B cell (primary cell): ENCODE results near the gene DOCK7. TPM values are rescaled to one million over a fixed set of nuclear protein-coding genes. Genes with fewer than 3 reads are reported as not detected.
A peak's percentile ranks its signal among the peaks of the same experiment; 100 is the strongest.

Source experiments
- ATAC-seq: fragments of 200-7000 bp; cut with Tn5 transposase; one replicate; pipeline ENCODE4 v1.10.0; 2021; ENCODE audit warnings: low read depth, mild to moderate bottlenecking, moderate number of reproducible peaks, moderate library complexity
- CTCF ChIA-PET: fragments of 350-600 bp; sonication (Branson Sonifier 250); formaldehyde crosslinking; loops from one replicate; lab custom pipeline; 2021; ENCODE audit warnings: antibody characterized with exemption, inconsistent platforms; lab: Charles Lee
- POLR2A ChIA-PET: fragments of 350-600 bp; sonication (Branson Sonifier 250); formaldehyde crosslinking; loops from one replicate; lab custom pipeline; 2021; ENCODE audit warnings: antibody characterized with exemption; lab: Charles Lee
- DNase-seq: peaks from one replicate; pipeline ENCODE4 v3.0.0; 2013
- H2AFZ ChIP-seq: 2 replicates; pipeline ENCODE4 v1.6.1; 2012; ENCODE audit warnings: mild to moderate bottlenecking, low read depth, low read length; ENCODE audit not compliant: insufficient read depth, poor library complexity, severe bottlenecking
- H3K27ac ChIP-seq, 2 donors: 1 replicate in 1 of 2; 2 replicates in 1 of 2; pipeline ENCODE4 v1.5.1; 2012 to 2013; ENCODE audit warnings: low read length in 2 of 2, mild to moderate bottlenecking in 2 of 2, moderate library complexity in 1 of 2
- H3K27me3 ChIP-seq, 4 experiments: fragments of 200-600 bp in 1 of 4; sonication (generic) in 1 of 4; replicated peaks in 1 of 4; 1 replicate in 2 of 4; 2 replicates in 2 of 4; pipeline versions ENCODE4 v1.6.1 to v1.7.0; 2013 to 2016; ENCODE audit warnings: low read length in 3 of 4, mild to moderate bottlenecking in 2 of 4, mixed read lengths in 1 of 4, moderate library complexity in 1 of 4; ENCODE audit not compliant: insufficient read depth in 4 of 4, control insufficient read depth in 3 of 4; ENCODE audit errors: control extremely low read depth in 1 of 4
- H3K36me3 ChIP-seq, 2 experiments: replicated peaks in 1 of 2; 1 replicate in 1 of 2; 2 replicates in 1 of 2; pipeline versions ENCODE4 v1.6.1 to v1.7.1; 2013; ENCODE audit warnings: low read length in 1 of 2; ENCODE audit not compliant: insufficient read depth in 2 of 2, control insufficient read depth in 1 of 2; ENCODE audit errors: control extremely low read depth in 1 of 2, extremely low read depth in 1 of 2
- H3K4me1 ChIP-seq, 2 donors: fragments of 200-600 bp in 1 of 2; sonication (generic) in 1 of 2; 1 replicate in 1 of 2; 2 replicates in 1 of 2; pipeline versions ENCODE4 v1.5.1 to v1.6.1; 2013 to 2017; ENCODE audit warnings: low read length in 2 of 2; ENCODE audit not compliant: control insufficient read depth in 2 of 2, insufficient read depth in 2 of 2
- H3K4me2 ChIP-seq: replicated peaks from 2 replicates; pipeline ENCODE3; 2012; ENCODE audit warnings: mild to moderate bottlenecking, low read depth, low read length; ENCODE audit not compliant: poor library complexity, severe bottlenecking
- H3K4me3 ChIP-seq, 5 experiments: fragments of 200-600 bp in 1 of 5; sonication (generic) in 1 of 5; 1 replicate in 3 of 5; 2 replicates in 2 of 5; pipeline versions ENCODE4 v1.5.1 to v1.7.0; 2011 to 2016; ENCODE audit warnings: low read length in 4 of 5, mild to moderate bottlenecking in 4 of 5, low read depth in 2 of 5, control low read depth in 1 of 5, moderate library complexity in 1 of 5; ENCODE audit not compliant: insufficient read depth in 1 of 5; ENCODE audit errors: control extremely low read depth in 1 of 5, extremely low read depth in 1 of 5
- H3K79me2 ChIP-seq: fragments of 200-600 bp; sonication (generic); one replicate; pipeline ENCODE4 v1.6.0; 2016; ENCODE audit warnings: low read length; ENCODE audit not compliant: control insufficient read depth, insufficient read depth
- H3K9ac ChIP-seq: fragments of 200-600 bp; sonication (generic); 2 replicates; pipeline ENCODE4 v1.6.1; 2017; ENCODE audit warnings: mild to moderate bottlenecking, low read length, moderate library complexity
- H3K9me3 ChIP-seq, 3 donors: one replicate each; pipeline versions ENCODE4 v1.6.1 to v1.7.1; 2013; ENCODE audit warnings: low read length in 2 of 3; ENCODE audit not compliant: control insufficient read depth in 2 of 3, insufficient read depth in 1 of 3; ENCODE audit errors: control extremely low read depth in 1 of 3
- H4K20me1 ChIP-seq: 2 replicates; pipeline ENCODE4 v1.6.0; 2012; ENCODE audit warnings: mild to moderate bottlenecking, low read length; ENCODE audit not compliant: insufficient read depth, control insufficient read depth, poor library complexity, severe bottlenecking
- H3K27ac Mint-ChIP-seq: one replicate; pipeline ENCODE4 v1.8.0; 2021; ENCODE audit warnings: mixed read lengths
- H3K27me3 Mint-ChIP-seq: one replicate; pipeline ENCODE4 v1.8.0; 2021; ENCODE audit warnings: mixed read lengths
- H3K4me1 Mint-ChIP-seq: one replicate; pipeline ENCODE4 v1.8.0; 2021; ENCODE audit warnings: mixed read lengths
- H3K4me3 Mint-ChIP-seq: one replicate; pipeline ENCODE4 v1.8.0; 2021; ENCODE audit warnings: mixed read lengths
- H3K9me3 Mint-ChIP-seq: one replicate; pipeline ENCODE4 v1.8.0; 2022; ENCODE audit warnings: mixed read lengths; ENCODE audit not compliant: insufficient read depth
- CTCF ChIP-seq: fragments of 200-600 bp; IDR thresholded peaks from one replicate; pipeline ENCODE4 v1.8.0; 2022; ENCODE audit warnings: antibody characterized with exemption, mild to moderate bottlenecking
- EZH2 ChIP-seq: IDR thresholded peaks from 2 replicates; pipeline ENCODE4 v1.6.1; 2012; ENCODE audit warnings: borderline replicate concordance, low read depth, mild to moderate bottlenecking, moderate library complexity, low read length; ENCODE audit not compliant: insufficient read depth, poor library complexity, severe bottlenecking
- WGBS: methylation state at CpG from one replicate; pipeline ENCODE4 v1.1.5; 2013; ENCODE audit warnings: missing lambda C conversion rate; ENCODE audit not compliant: insufficient coverage; 5-methylcytosine and 5-hydroxymethylcytosine counted together
- intact Hi-C: fragments of 100-400 bp; cut with micrococcal nuclease; formaldehyde crosslinking; loops from one replicate; pipeline ENCODE4 v1.10.0; 2022
- polyA minus RNA-seq: library from RNA; depleted of rRNA, polyadenylated mRNA; stranded (reverse); fragments of >200 nt; gene quantifications from 2 replicates; pipeline ENCODE4 v1.2.3, GENCODE V29; 2012
- polyA plus RNA-seq: library from polyadenylated mRNA; depleted of rRNA; stranded (reverse); fragments of >200 nt; gene quantifications from 2 replicates; pipeline ENCODE4 v1.2.3, GENCODE V29; 2012
- total RNA-seq, 2 donors: library from RNA; stranded (reverse); fragments of 120-200 nt in 1 of 2; gene quantifications; 1 replicate in 1 of 2; 2 replicates in 1 of 2; pipeline versions ENCODE4 v1.2.3 to v1.2.4, GENCODE V29; 2013 to 2022

DOCK7 gene
- 20.5 and 22.0 TPM in 2 replicates for total RNA-seq
- 9.7 TPM for total RNA-seq (2013)
- 3.6 and 5.1 TPM in 2 replicates for polyA plus RNA-seq
- polyA minus RNA-seq: 7.2 and 7.9 TPM in 2 replicates

GRCh38 chr1:62687903-62688686 lies at the start of gene DOCK7:
Gene DOCK7, minus strand, starts transcription at chr1:62688386. Its CDS starts 122 bp downstream, at chr1:62688264.
- peak; percentile 75 for DNase-seq
- Mint-ChIP-seq H3K9me3 (no peaks in the 10 kb centered on the region), H3K27ac (peak within 1 kb of the TSS; percentile 93), H3K4me1 (peaks cover 29% of the 10 kb centered on the region), H3K4me3 (peak within 1 kb of the TSS; percentile 97), H3K27me3 (no peaks in the 10 kb centered on the region)
- intact Hi-C loops: loop anchor here (5.0 kb wide), 2 partner anchors 94 to 251 kb away; partner anchors contain the start of genes ATG4C and USP1
- ATAC-seq: peak; percentile 70
- Histone ChIP-seq H3K27me3 (no peaks in the 10 kb centered on the region), H3K9me3 (no peaks in the 10 kb centered on the region), H3K9ac (peak within 1 kb of the TSS; percentile 77), H4K20me1 (no peaks in the 10 kb centered on the region), H3K4me2 (peak within 1 kb of the TSS; percentile 86), H3K4me3 (peak within 1 kb of the TSS; percentile 77 to 82 (median 80)), H3K4me1 (peaks cover 0 to 9% of the 10 kb centered on the region in 2 donors), H2AFZ (peak within 1 kb of the TSS; percentile 90), H3K27ac (peak within 1 kb of the TSS in 1 of 2 donors; percentile 50), H3K79me2 (peaks cover 4% of the 10 kb centered on the region), H3K36me3 (no peaks in the 10 kb centered on the region)
- CTCF ChIA-PET: interaction anchor here (0.9 kb wide), 2 partner anchors 11 to 59 kb away, joined by 4 to 5 read pairs; no protein-coding TSS in a partner anchor
- TF ChIP-seq CTCF (no peak), EZH2 (no peak)
- POLR2A ChIA-PET: interaction anchor here (0.8 kb wide), 1 partner anchor 123 kb away, joined by 5 read pairs; no protein-coding TSS in a partner anchor
- WGBS: under 1% methylated on average over 107 of the region's 107 CpGs
